Measurements from ENCODE around the gene C4orf54. TPM values are rescaled to one million over a fixed set of nuclear protein-coding genes. Genes with fewer than 3 reads are reported as not detected.

The C4orf54 gene
- total RNA-seq, 4 donors from 2014 or later, result under 0.01 TPM; not detected in 3

DNA sequence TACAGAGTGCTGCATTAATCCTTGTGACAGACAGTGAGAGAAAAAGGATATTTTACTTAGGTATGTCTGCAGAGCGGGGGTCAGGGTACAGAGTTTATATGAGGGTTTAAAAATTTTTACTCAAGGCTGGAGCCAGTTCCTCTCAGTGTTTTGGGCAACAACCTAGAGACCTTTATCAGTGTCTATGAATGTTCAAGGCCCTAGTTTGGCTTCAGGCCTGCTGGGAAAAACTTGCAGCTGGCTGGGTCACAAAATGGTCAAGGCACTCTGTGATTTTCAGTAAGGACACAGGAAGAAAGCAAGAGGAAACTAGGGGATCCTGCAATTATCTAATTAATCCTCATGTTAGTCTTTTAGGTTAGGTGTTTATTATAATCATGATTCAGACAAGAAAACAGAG is 10.8 kb upstream of the C4orf54 start:
- TF ChIP-seq, protein P1, sequence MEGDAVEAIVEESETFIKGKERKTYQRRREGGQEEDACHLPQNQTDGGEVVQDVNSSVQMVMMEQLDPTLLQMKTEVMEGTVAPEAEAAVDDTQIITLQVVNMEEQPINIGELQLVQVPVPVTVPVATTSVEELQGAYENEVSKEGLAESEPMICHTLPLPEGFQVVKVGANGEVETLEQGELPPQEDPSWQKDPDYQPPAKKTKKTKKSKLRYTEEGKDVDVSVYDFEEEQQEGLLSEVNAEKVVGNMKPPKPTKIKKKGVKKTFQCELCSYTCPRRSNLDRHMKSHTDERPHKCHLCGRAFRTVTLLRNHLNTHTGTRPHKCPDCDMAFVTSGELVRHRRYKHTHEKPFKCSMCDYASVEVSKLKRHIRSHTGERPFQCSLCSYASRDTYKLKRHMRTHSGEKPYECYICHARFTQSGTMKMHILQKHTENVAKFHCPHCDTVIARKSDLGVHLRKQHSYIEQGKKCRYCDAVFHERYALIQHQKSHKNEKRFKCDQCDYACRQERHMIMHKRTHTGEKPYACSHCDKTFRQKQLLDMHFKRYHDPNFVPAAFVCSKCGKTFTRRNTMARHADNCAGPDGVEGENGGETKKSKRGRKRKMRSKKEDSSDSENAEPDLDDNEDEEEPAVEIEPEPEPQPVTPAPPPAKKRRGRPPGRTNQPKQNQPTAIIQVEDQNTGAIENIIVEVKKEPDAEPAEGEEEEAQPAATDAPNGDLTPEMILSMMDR (IDR thresholded peaks at IDR 0.05; ENCODE audit: low read depth), result no peak

DNA sequence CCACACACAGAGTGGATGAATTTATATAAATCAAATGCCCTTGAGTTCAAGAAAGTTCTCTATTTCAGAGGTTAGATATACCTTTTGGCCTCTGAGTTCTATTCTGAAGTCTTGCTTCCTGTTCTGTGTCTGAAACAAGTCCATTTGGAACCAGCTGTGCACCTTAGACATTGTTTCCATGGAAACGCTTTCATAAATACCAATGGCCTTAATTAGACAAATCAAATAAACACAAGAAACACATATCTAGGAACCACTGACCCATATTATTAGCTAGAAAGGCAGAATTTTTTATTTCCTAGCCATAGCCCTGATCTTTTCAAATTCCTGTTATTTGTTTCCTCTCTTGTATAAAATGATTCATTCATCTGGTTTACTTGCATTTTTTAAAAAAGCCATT is 8.4 kb upstream of the C4orf54 start:
- TF ChIP-seq, protein P1 (IDR thresholded peaks at IDR 0.05; ENCODE audit: low read depth), result no peak

DNA sequence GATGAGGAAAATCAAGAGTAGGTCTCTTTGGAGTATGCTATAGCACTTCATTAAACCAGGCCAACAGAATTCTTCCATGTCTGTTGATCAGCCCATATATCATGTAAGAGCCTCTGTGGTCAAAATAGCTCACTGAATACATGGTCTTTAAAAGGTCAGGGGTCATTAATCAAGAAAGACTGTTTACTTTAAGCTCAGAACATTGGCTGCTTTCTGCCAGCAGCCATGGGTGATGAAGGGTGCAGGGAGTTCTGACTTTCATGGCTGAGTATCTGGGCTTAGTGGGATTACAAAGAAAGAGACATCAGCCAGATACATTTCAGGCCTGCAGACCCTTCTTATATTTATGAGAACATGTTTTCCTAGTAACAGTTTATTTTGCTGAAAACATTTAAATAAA is 7.1 kb upstream of the C4orf54 start:
- TF ChIP-seq, protein P1 (IDR thresholded peaks at IDR 0.05; ENCODE audit: low read depth), result no peak

DNA sequence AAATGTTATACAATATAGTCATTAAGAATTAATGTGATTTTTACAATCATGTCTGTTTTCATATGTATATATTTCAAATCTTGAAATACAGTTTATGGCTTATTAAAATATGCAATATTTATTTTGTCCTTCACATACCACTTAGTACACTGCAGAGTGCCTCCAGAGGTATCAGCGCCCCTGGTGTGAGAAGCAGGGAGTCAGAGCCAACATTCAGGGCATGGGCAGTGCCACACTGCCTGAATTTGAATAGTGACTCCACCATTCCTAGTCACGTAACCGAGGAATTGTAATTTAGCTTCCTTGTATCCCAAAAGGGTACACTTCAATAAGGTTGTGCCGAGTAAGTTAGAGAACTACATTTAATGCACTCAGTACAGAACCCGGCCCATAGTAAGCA is 4.3 kb upstream of the C4orf54 start:
- TF ChIP-seq, protein P1 (IDR thresholded peaks at IDR 0.05; ENCODE audit: low read depth), result no peak

DNA sequence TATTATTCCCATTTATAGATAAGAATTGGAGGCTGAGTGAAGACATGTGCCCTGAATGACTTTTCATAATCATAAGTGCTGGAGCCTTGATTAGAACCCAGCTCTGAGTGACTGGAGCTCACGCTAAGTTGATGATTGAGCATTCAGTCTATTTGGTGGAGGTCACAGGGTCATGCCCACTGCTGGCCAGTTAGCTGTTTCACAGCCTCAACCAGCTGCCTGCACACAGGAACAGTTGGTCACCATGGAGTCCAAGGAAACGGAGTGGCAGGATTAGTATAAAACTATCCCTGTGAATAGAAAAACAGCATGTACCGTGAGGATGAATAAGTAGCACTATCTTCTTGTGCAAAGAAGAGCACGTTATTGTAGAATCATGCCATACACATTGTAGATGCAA is 1.0 kb upstream of the C4orf54 start:
- TF ChIP-seq, protein P1 (IDR thresholded peaks at IDR 0.05; ENCODE audit: low read depth), result no peak

DNA sequence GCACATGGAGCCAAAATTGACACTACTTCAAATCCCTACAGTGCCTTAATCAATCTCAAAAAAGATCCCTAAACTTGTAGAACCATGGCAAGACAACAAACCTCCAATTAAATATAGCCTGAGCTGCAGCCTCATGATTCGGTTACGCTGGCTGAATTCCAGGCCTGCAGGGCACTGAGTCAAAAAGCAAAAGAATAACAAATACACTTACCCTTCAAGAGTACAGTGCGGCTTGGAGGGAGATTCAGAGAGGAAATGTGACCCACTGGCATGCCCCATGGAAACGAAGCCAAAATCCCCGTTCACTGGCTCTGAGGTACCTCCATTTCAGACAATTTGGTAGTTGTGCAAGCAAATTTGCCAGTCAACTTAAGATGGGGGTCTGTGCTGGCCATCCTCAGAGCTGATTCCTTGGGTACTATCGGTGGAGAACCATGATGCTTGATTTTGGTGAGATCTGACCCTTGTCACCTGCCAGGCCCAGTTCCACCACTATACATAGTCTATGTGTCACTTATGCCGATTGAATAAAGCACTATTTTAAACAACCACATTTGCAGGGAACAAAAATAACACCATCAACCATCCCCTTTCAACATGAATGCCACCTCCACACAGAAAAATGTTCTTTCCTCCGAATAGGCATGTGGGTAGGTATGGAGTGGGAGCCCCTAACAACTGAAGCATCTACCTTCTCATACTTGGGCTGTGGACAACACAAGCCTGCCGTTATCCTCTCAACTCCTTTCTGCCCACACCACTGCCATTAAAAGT is 2.1 kb downstream of the C4orf54 start:
- TF ChIP-seq, protein P1 (IDR thresholded peaks at IDR 0.05; ENCODE audit: low read depth), result no peak

DNA sequence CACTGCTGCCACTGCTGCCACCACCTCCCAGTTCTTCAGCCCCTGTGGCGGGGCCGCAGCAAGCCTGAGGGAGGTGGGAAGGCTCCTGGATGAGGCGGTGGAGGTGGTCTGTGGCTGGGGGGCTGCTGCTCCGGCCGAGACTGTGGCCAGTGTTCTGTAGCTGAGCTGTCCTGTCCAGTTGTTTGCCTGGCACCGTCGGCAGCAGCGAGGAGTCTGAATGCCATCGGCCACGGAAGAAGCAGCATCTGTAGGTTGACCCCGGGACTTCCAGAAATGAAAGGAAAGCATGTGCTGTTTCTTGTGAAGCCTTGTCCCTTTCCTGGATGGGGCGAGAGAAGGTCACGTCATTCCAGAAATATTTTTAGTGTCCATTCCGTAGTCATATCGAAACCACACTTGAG is 3.3 kb downstream of the C4orf54 start:
- TF ChIP-seq, protein P1 (IDR thresholded peaks at IDR 0.05; ENCODE audit: low read depth), result no peak
